Fibroblast of pulmonary artery (primary cell): ENCODE data around the gene PLEKHO2.

Experiments used
- DNase-seq: peaks from one replicate; pipeline ENCODE4 v3.0.0-alpha.2; 2010; ENCODE audit warnings: low read depth
- H3K4me3 ChIP-seq: replicated peaks from 2 replicates; pipeline ENCODE4 v1.5.1; 2011; ENCODE audit warnings: low read depth, mild to moderate bottlenecking, control low read depth, low read length, moderate library complexity
- TF ChIP-seq, protein P1 (sequence below): IDR thresholded peaks from 2 replicates; pipeline ENCODE4 v1.5.1; 2011; ENCODE audit warnings: mild to moderate bottlenecking, control low read depth, low read length, inconsistent platforms; ENCODE audit errors: missing control alignments

PLEKHO2 gene

DNA sequence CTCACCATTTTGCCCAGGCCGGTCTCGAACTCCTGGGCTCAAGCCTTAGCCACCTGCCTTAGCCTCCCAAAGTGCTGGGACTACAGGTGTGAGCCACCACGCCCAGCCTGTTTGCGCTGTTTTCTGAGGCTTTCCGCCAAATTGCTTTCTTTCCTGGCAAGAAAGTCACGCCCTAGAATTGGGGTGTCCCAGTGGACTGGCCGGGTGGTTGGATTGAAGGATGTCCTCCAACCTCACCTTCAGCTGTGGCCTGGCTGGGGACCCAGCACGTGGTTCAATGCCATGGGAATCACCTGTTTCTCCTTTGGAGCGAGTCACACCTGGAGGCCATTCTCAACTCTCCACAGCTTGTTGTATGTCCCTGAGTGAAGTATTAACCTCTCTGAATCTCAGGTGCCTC is 64.2 kb downstream of the PLEKHO2 start:
- DNase-seq: no peak
- TF ChIP-seq, protein P1, sequence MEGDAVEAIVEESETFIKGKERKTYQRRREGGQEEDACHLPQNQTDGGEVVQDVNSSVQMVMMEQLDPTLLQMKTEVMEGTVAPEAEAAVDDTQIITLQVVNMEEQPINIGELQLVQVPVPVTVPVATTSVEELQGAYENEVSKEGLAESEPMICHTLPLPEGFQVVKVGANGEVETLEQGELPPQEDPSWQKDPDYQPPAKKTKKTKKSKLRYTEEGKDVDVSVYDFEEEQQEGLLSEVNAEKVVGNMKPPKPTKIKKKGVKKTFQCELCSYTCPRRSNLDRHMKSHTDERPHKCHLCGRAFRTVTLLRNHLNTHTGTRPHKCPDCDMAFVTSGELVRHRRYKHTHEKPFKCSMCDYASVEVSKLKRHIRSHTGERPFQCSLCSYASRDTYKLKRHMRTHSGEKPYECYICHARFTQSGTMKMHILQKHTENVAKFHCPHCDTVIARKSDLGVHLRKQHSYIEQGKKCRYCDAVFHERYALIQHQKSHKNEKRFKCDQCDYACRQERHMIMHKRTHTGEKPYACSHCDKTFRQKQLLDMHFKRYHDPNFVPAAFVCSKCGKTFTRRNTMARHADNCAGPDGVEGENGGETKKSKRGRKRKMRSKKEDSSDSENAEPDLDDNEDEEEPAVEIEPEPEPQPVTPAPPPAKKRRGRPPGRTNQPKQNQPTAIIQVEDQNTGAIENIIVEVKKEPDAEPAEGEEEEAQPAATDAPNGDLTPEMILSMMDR: no peak
- no peak overlapping the region for H3K4me3 ChIP-seq

DNA sequence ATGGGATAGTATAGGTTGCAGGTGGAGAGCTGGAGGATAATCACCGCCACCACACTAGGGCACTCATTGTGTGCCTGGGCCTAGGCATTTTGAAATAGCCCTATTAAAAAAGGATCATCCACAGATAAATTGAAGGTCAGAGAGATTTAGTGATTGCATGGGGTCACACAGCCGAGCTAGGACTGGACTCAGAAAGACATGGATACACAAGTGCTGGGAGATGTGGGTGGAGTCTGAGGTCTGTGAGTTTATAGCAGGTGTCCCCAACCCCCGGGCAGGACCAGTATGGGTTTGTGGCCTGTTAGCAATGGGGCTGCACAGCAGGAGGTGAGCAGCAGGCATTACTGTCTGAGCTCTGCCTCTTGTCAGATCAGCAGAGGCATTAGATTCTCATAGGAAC is 64.7 kb downstream of the PLEKHO2 start:
- TF ChIP-seq, protein P1: no peak
- H3K4me3 ChIP-seq: no peak overlapping the region
- DNase-seq: no peak

DNA sequence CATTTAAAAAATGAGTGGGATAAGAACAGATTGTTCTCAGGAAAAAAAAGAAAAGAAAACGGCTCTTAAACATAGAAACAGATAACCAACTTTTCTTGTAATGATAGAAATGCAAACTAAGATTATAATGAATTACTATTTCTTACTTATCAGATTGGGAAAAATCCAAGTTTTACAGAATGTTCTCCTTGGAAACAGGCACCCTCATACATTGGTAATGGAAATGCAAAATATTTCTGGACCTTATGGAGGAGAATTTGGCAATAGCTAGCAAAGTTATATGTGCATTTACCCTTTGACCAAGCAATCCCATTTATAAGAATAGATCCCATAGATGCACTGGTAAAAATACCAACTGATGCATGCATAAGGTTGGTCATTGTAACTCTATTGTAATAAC is 66.3 kb downstream of the PLEKHO2 start:
- H3K4me3 ChIP-seq: no peak overlapping the region
- TF ChIP-seq, protein P1: no peak
- no peak for DNase-seq

DNA sequence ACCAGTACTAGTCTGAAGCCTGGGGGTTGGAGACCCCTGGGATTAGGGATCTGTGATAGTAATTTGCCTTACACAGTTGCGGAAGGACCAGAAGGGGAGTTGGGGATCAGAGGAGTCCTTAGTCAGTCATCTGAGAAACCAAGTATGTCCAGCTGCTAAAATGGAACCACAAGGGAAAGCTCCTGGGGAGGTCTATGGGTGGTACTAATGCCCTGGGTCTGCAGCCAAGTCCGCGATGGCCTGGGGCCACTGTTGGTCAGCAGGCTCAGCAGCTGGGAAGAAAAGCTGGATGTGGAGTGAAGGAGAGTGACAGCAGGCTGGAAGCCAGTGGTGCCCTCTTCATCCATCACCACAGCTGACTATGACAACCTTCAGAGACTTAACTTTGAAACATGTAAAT is 67.8 kb downstream of the PLEKHO2 start:
- H3K4me3 ChIP-seq: no peak overlapping the region
- TF ChIP-seq, protein P1: no peak
- no peak for DNase-seq

DNA sequence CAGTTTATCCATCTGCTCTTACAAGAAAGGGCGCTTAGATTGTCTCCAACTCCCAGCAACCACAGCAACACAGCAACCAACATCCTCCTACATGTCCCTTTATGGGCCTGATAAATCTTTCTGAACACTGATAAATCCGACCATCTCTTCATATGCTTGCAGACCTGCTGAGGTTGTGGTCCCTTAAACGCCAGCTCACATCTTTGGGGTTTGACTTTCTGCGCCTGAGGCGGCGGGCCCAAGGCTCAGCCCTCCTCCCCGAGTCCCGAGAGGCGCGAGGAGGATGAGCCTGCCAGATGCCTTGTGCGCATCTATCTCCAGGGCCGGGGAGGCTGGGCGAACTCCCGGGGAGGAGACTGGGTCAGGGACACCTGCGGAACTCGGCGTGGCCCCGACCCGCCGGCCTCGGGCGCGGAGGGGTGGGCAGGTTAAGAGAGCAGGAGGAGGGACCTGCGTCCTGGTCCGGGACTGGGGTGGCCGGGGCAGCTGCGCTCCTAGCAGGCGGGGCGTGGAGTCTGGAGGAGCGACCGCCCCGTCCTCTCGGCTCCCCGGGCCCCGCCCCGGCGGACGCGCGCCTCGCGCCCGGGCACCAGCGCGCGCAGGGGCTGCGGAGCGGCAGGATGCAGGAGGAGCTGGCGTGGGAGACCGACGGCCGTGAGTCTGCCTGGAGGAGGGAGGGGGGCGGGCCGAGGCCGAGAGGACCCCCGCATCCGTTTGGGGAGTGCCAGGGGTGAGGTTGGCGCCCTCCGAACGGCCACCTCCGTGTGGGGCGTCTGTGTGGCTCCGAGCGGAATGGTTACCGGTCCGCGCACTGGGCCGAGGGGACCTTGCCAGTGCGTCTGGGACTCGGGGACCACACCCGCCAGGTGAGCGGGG is 69.8 kb downstream of the PLEKHO2 start, which contains the start of gene ANKDD1A:
ANKDD1A (plus strand) TSS at position 592 of the 876 bp plus-strand sequence; CDS start at position 621, 29 bp downstream.
- DNase-seq: peak; percentile 39
- peak within 1 kb of the TSS; percentile 53 for H3K4me3 ChIP-seq
- TF ChIP-seq, protein P1: no peak

DNA sequence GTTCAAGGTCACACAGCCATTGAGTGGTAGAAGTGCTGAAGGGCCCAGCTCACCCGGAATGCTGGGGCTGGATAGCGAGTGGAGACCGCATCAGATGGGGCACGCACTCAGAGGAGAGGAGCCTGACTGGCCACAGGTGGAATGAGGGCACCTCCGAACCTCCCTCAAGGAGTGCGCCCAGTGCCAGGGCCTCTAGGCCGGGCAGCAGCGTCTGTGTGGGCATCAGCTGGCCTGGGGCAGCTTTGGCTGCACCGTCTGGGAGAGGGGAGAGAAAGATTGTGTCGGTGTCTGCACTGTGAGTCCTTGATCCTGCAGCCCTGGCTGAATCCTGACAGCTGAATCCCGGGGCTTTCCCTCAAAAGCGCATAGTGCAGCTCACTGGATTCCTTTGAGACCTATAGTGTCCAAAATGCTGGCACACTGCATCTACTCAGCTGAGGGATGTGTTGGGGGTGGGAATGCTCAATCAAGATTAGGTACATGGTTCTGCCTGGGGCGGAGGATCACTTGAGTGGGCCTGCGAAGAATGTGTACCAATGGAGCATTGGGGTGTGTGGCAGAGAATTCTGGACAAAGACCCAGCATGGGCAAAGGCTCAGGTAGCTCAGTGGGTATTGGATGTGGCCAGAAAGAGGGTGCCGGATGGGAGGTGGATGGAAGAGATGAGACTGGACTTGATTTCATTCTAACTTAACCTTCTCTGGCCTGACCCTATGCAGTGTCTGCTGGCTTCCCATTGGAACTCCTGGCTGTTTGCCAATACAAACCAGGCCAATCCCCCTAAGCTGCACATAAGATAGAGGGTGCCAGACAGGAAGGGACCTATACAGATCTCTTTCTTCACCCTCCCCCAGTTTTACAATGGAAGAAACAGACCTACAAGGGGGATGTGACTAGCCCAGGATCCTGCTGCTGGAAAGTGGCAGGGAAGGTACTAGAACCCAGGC is 70.9 kb downstream of the PLEKHO2 start:
- DNase-seq: no peak
- TF ChIP-seq, protein P1: no peak
- H3K4me3 ChIP-seq: peak overlapping the region; percentile 53
